Mesothelial cell of epicardium (in vitro differentiated cells): ENCODE results near the gene DNAH10. TPM values are rescaled to one million over a fixed set of nuclear protein-coding genes. Genes with fewer than 3 reads are reported as not detected.

ENCODE experiments used
- DNase-seq, 2 experiments: peaks; one replicate each; pipeline ENCODE4 v3.0.0; 2021; ENCODE audit warnings: low spot score in 2 of 2; ENCODE audit not compliant: unreplicated experiment in 2 of 2
- H3K27ac Mint-ChIP-seq: 2 replicates; pipeline ENCODE4 v1.8.0; 2021; ENCODE audit warnings: mixed read lengths
- H3K27me3 Mint-ChIP-seq: 2 replicates; pipeline ENCODE4 v1.8.0; 2021; ENCODE audit warnings: low read depth, mixed read lengths
- H3K36me3 Mint-ChIP-seq: 2 replicates; pipeline ENCODE4 v1.8.0; 2021; ENCODE audit warnings: mixed read lengths
- H3K4me1 Mint-ChIP-seq: 2 replicates; pipeline ENCODE4 v1.8.0; 2021; ENCODE audit warnings: mixed read lengths
- H3K4me3 Mint-ChIP-seq: 2 replicates; pipeline ENCODE4 v1.8.0; 2021; ENCODE audit warnings: mild to moderate bottlenecking, moderate library complexity, mixed read lengths
- H3K9me3 Mint-ChIP-seq: 2 replicates; pipeline ENCODE4 v1.8.0; 2021; ENCODE audit warnings: mixed read lengths
- CTCF ChIP-seq: fragments of 200-600 bp; sonication (generic); IDR thresholded peaks from one replicate; pipeline ENCODE4 v1.5.0; 2021; ENCODE audit warnings: antibody characterized with exemption; ENCODE audit not compliant: unreplicated experiment
- total RNA-seq: library from RNA; stranded (reverse); gene quantifications from 3 replicates; pipeline ENCODE4 v1.2.1, GENCODE V29; 2021

DNAH10 gene
- total RNA-seq, 1 donor from 2014 or later, result 2.7 TPM

- DNase-seq, result no peak
- no peak overlapping the region for H3K4me3 Mint-ChIP-seq
- peaks cover 24% of the 10 kb centered on the region for H3K36me3 Mint-ChIP-seq
- no peaks in the 10 kb centered on the region for H3K27me3 Mint-ChIP-seq
- H3K4me1 Mint-ChIP-seq, result no peaks in the 10 kb centered on the region
- no peak overlapping the region for H3K27ac Mint-ChIP-seq
- H3K9me3 Mint-ChIP-seq, result peaks cover 20% of the 10 kb centered on the region
- no peak for TF ChIP-seq CTCF
Observed at GRCh38 chr12:123929946-123930583, 168.0 kb downstream of the DNAH10 start.

- peaks cover 34% of the 10 kb centered on the region for H3K36me3 Mint-ChIP-seq
- no peak overlapping the region for H3K27ac Mint-ChIP-seq
- no peak for DNase-seq
- TF ChIP-seq CTCF, result no peak
- H3K27me3 Mint-ChIP-seq, result no peaks in the 10 kb centered on the region
- H3K9me3 Mint-ChIP-seq, result peaks cover 20% of the 10 kb centered on the region
- H3K4me3 Mint-ChIP-seq, result no peak overlapping the region
- no peaks in the 10 kb centered on the region for H3K4me1 Mint-ChIP-seq
Observed at GRCh38 chr12:123931686-123932321, 169.7 kb downstream of the DNAH10 start.

GRCh38 chr12:123933214-123933613 is 171.1 kb downstream of the DNAH10 start:
- TF ChIP-seq CTCF, result no peak
- no peak overlapping the region for H3K27ac Mint-ChIP-seq
- no peaks in the 10 kb centered on the region for H3K27me3 Mint-ChIP-seq
- H3K4me1 Mint-ChIP-seq, result peaks cover 4% of the 10 kb centered on the region
- DNase-seq, result no peak
- H3K36me3 Mint-ChIP-seq, result peaks cover 42% of the 10 kb centered on the region
- H3K4me3 Mint-ChIP-seq, result no peak overlapping the region
- peaks cover 20% of the 10 kb centered on the region for H3K9me3 Mint-ChIP-seq

GRCh38 chr12:123934016-123934620 is 172.0 kb downstream of the DNAH10 start:
- no peaks in the 10 kb centered on the region for H3K27me3 Mint-ChIP-seq
- no peak for TF ChIP-seq CTCF
- H3K27ac Mint-ChIP-seq, result no peak overlapping the region
- DNase-seq, result no peak
- H3K4me1 Mint-ChIP-seq, result peaks cover 13% of the 10 kb centered on the region
- no peak overlapping the region for H3K4me3 Mint-ChIP-seq
- H3K36me3 Mint-ChIP-seq, result peaks cover 42% of the 10 kb centered on the region
- H3K9me3 Mint-ChIP-seq, result peaks cover 15% of the 10 kb centered on the region

GRCh38 chr12:123934829-123935228 is 172.7 kb downstream of the DNAH10 start:
- H3K4me3 Mint-ChIP-seq, result no peak overlapping the region
- no peaks in the 10 kb centered on the region for H3K27me3 Mint-ChIP-seq
- peaks cover 40% of the 10 kb centered on the region for H3K36me3 Mint-ChIP-seq
- TF ChIP-seq CTCF, result no peak
- DNase-seq, result no peak
- H3K4me1 Mint-ChIP-seq, result peaks cover 14% of the 10 kb centered on the region
- H3K9me3 Mint-ChIP-seq, result peaks cover 13% of the 10 kb centered on the region
- no peak overlapping the region for H3K27ac Mint-ChIP-seq
